Heart left ventricle (tissue), 13 donors: ENCODE results near the gene MYL1.

Experiments
- POLR2A ChIP-seq, 2 donors: fragments of 450-650 bp; IDR thresholded peaks; one replicate each; pipeline ENCODE4 v1.6.1; 2017; ENCODE audit warnings: antibody characterized with exemption in 2 of 2, mild to moderate bottlenecking in 2 of 2, moderate library complexity in 2 of 2
- TF ChIP-seq, protein P1 (sequence below), 12 donors: fragments of 200-600 bp; sonication (generic) in 4 of 12; IDR thresholded peaks; one replicate each; pipeline versions ENCODE4 v1.5.0 to v1.8.0; 2018 to 2022; ENCODE audit warnings: antibody characterized with exemption in 12 of 12, mild to moderate bottlenecking in 5 of 12
- donor health status: ischemic (EF 13 %, LVEDD 7.1; RV severe dilation, severe dysfunction).
- donor health status: DM: no; HTN: yes; CAD: no.
- donor health status: DM: no; HTN: no; CAD: no.
- donor health status: ischemic (EF 25% LVEDD 6.9; RV normal size, moderate dysfunction).
- donor health status: ischemic (EF 25% LVEDD 5.7; RV mildly dilated, moderate dysfunction).
- donor health status: ischemic (EF 35%, LVEDD 5.7; RV mildly dilated, moderate dysfunction).
- donor health status: nonischemic (EF 11% LVEDD 7.7; RV severe dilation, severe dysfunction).
- donor health status: DM: yes; HTN: yes; CAD: no.
- donor health status: PGD.
- donor health status: ischemic (EF 29% LVEDD 5.4; RV normal size, mild dysfunction).
- donor health status: nonischemic (EF 23%, LVEDD 6.1; RV moderate dilation, normal function).

DNA sequence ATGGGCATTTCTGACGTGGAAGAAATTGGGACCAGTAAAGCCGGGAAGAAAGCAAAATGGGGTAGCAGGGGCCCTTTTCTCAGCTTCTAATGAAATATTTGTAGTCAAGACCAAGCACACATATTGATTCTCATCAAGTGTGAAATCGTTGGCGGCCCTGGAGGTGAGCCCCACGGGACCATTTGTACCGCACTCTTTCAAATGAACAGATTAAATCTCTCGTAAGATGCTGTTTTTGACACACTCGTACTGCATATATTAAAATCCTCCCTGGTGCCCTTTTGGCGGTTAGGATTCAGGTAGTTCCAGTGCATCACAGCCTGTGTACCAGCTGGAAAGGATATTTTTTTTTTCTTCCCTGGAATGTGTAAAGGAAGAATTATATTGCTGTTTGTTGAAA lies 9.9 kb upstream of the MYL1 start:
- TF ChIP-seq, protein P1, sequence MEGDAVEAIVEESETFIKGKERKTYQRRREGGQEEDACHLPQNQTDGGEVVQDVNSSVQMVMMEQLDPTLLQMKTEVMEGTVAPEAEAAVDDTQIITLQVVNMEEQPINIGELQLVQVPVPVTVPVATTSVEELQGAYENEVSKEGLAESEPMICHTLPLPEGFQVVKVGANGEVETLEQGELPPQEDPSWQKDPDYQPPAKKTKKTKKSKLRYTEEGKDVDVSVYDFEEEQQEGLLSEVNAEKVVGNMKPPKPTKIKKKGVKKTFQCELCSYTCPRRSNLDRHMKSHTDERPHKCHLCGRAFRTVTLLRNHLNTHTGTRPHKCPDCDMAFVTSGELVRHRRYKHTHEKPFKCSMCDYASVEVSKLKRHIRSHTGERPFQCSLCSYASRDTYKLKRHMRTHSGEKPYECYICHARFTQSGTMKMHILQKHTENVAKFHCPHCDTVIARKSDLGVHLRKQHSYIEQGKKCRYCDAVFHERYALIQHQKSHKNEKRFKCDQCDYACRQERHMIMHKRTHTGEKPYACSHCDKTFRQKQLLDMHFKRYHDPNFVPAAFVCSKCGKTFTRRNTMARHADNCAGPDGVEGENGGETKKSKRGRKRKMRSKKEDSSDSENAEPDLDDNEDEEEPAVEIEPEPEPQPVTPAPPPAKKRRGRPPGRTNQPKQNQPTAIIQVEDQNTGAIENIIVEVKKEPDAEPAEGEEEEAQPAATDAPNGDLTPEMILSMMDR (IDR thresholded peaks at IDR 0.05): no peak
- no peak for TF ChIP-seq POLR2A (IDR thresholded peaks at IDR 0.05)
